Ovary (tissue), 9 donors: ENCODE data around the gene C16orf86. TPM values are rescaled to one million over a fixed set of nuclear protein-coding genes. Genes with fewer than 3 reads are reported as not detected.

ENCODE experiments used
- DNase-seq, 5 donors: peaks; one replicate each; pipeline ENCODE4 v3.0.0-alpha.2; 2019 to 2020
- H3K27ac ChIP-seq, 2 donors: fragments of 200-600 bp; one replicate each; pipeline versions ENCODE4 v1.5.1 to v1.8.0; 2019 to 2022
- H3K27me3 ChIP-seq: fragments of 200-600 bp; one replicate; pipeline ENCODE4 v1.8.0; 2022
- H3K36me3 ChIP-seq: fragments of 200-600 bp; sonication (generic); one replicate; pipeline ENCODE4 v1.5.1; 2019
- H3K4me1 ChIP-seq: one replicate; pipeline ENCODE4 v1.8.1; 2013; ENCODE audit warnings: mild to moderate bottlenecking, moderate library complexity; ENCODE audit not compliant: insufficient read depth
- H3K4me3 ChIP-seq: fragments of 200-600 bp; sonication (generic); one replicate; pipeline ENCODE4 v1.5.1; 2017
- H3K9me3 ChIP-seq, 2 donors: fragments of 200-600 bp in 1 of 2; sonication (generic) in 1 of 2; one replicate each; pipeline versions ENCODE4 v1.5.1 to v1.8.1; 2013 to 2019; ENCODE audit warnings: mild to moderate bottlenecking in 1 of 2, moderate library complexity in 1 of 2
- CTCF ChIP-seq, 3 donors: fragments of 450-650 bp in 2 of 3; fragments of 200-600 bp in 1 of 3; IDR thresholded peaks; one replicate each; pipeline versions ENCODE4 v1.5.1 to v1.8.0; 2016 to 2022; ENCODE audit warnings: antibody characterized with exemption in 3 of 3, mild to moderate bottlenecking in 1 of 3
- EP300 ChIP-seq: sonication (generic); formaldehyde crosslinking; IDR thresholded peaks from one replicate; pipeline ENCODE4 v1.6.1; 2017; ENCODE audit warnings: antibody characterized with exemption
- POLR2A ChIP-seq: fragments of 450-650 bp; IDR thresholded peaks from one replicate; pipeline ENCODE4 v1.6.1; 2017; ENCODE audit warnings: antibody characterized with exemption, mild to moderate bottlenecking, moderate library complexity
- WGBS, 3 donors: extraction: QIAGEN DNeasy Blood & Tissue Kit in 1 of 3; methylation state at CpG; one replicate each; pipeline versions ENCODE4 v1.1.5 to v1.1.7; 2013 to 2017; 5-methylcytosine and 5-hydroxymethylcytosine counted together
- intact Hi-C, 4 donors: fragments of 100-400 bp; cut with DNase I; formaldehyde crosslinking; loops; one replicate each; pipeline versions ENCODE4 v1.11.0 to v1.15.1; 2022 to 2023
- polyA plus RNA-seq, 2 donors: library from polyadenylated mRNA; stranded (reverse); fragments of 200-250 nt in 1 of 2; fragments of 350-450 nt in 1 of 2; fragmentation: Illumina TruSeq in 1 of 2; extraction: RNeasy Lipid Tissue Mini Kit (QIAGEN cat#74804) in 1 of 2; gene quantifications; one replicate each; pipeline ENCODE4 v1.2.3, GENCODE V29; 2013 to 2014
- total RNA-seq, 7 donors: library from RNA; depleted of rRNA in 2 of 7; stranded (reverse); fragments of >200 nt in 2 of 7; fragmentation: NEBNext Ultra II Directional in 3 of 7; extraction: Animal tissue kit (Norgen Biotek cat#: 25700) in 3 of 7; gene quantifications; one replicate each; pipeline versions ENCODE4 v1.1.0 to v1.2.4, GENCODE V29; 2016 to 2023
- donor health status: DM: no; HTN: no; CAD: no; lungs with moderate emphysema.
- donor health status: DM: no; HTN: no; CAD: no.
- donor health status: Bipolar disorder and iron deficiency.
- donor health status: DM: yes; HTN: yes; CAD: no.
- donor health status: DM: no; HTN: no; CAD: no.
- donor health status: DM: yes; HTN: yes; CAD: no.

Gene C16orf86
- total and polyA plus RNA-seq, 9 donors = 0.13 to 8.2 (median 4.6) TPM

GRCh38 chr16:67636713-67637112 lies 29.9 kb upstream of the C16orf86 start:
- Histone ChIP-seq H3K27me3 (no peaks in the 10 kb centered on the region), H3K36me3 (no peaks in the 10 kb centered on the region), H3K9me3 (no peaks in the 10 kb centered on the region), H3K4me3 (no peak overlapping the region), H3K4me1 (no peaks in the 10 kb centered on the region), H3K27ac (no peak overlapping the region)
- no peak for DNase-seq
- TF ChIP-seq CTCF (IDR thresholded peaks at IDR 0.05) (no peak), POLR2A (no peak), EP300 (no peak)
- intact Hi-C loops = no loop called here
- 80 to 89% (median 88%) methylated on average over 8 of the region's 8 CpGs for WGBS, 3 donors

GRCh38 chr16:67637625-67638024 lies 29.0 kb upstream of the C16orf86 start:
- no peak for DNase-seq
- H3K4me1 ChIP-seq = no peaks in the 10 kb centered on the region
- no peaks in the 10 kb centered on the region for H3K36me3 ChIP-seq
- H3K27me3 ChIP-seq = no peaks in the 10 kb centered on the region
- TF ChIP-seq CTCF (IDR thresholded peaks at IDR 0.05) (no peak), EP300 (no peak)
- 86 to 89% (median 87%) methylated on average over 12 of the region's 12 CpGs for WGBS, 3 donors
- no peak overlapping the region for H3K27ac ChIP-seq
- no peak overlapping the region for H3K4me3 ChIP-seq
- intact Hi-C loops = no loop called here
- H3K9me3 ChIP-seq = no peaks in the 10 kb centered on the region

- TF ChIP-seq POLR2A = no peak
- no peak for TF ChIP-seq EP300
- no peak for TF ChIP-seq CTCF (IDR thresholded peaks at IDR 0.05)
- Histone ChIP-seq H3K9me3 (no peaks in the 10 kb centered on the region), H3K27me3 (no peaks in the 10 kb centered on the region), H3K36me3 (no peaks in the 10 kb centered on the region), H3K4me1 (no peaks in the 10 kb centered on the region), H3K4me3 (no peak overlapping the region), H3K27ac (no peak overlapping the region)
- intact Hi-C loops = loop anchor here in 3 of 4 donors (5.0 to 10.0 kb wide), 3 partner anchors 80 to 97 kb away; partner anchors contain the start of gene CTCF (in 1 of the 3)
- peak in 1 of 5 donors; percentile 43 for DNase-seq
- 49 to 53% (median 52%) methylated on average over 10 of the region's 10 CpGs for WGBS, 3 donors
These were observed 24.6 kb upstream of the C16orf86 start for GRCh38 chr16:67641779-67642708.

GRCh38 chr16:67644038-67644437 lies 22.6 kb upstream of the C16orf86 start:
- 78 to 84% (median 79%) methylated on average over 9 of the region's 9 CpGs for WGBS, 3 donors
- no peak overlapping the region for H3K4me3 ChIP-seq
- H3K36me3 ChIP-seq = no peaks in the 10 kb centered on the region
- no peaks in the 10 kb centered on the region for H3K9me3 ChIP-seq
- no peak overlapping the region for H3K27ac ChIP-seq
- intact Hi-C loops = loop anchor here in 3 of 4 donors (5.0 to 10.0 kb wide), 3 partner anchors 82 to 99 kb away; partner anchors contain the start of gene CTCF (in 1 of the 3)
- no peaks in the 10 kb centered on the region for H3K4me1 ChIP-seq
- TF ChIP-seq CTCF (IDR thresholded peaks at IDR 0.05) (no peak), EP300 (no peak), POLR2A (no peak)
- no peak for DNase-seq
- peaks cover 2% of the 10 kb centered on the region for H3K27me3 ChIP-seq
